Suppressor macrophage treated with lipopolysaccharide for 1 hour (primary cell): ENCODE data around the gene LSG1.
"Not testable (repeated sequence)": the region's sequence is repeated elsewhere in the genome, so short reads cannot be mapped to it uniquely, and the experiment has no call there.

Source experiments
- DNase-seq, 3 donors: peaks; one replicate each; pipeline ENCODE4 v3.0.0-alpha.2; 2020 to 2022

LSG1 gene

GRCh38 chr3:194654443-194654842 lies 17.5 kb downstream of the LSG1 start:
- DNase-seq: peak in 1 of 3 donors; percentile 16

DNA sequence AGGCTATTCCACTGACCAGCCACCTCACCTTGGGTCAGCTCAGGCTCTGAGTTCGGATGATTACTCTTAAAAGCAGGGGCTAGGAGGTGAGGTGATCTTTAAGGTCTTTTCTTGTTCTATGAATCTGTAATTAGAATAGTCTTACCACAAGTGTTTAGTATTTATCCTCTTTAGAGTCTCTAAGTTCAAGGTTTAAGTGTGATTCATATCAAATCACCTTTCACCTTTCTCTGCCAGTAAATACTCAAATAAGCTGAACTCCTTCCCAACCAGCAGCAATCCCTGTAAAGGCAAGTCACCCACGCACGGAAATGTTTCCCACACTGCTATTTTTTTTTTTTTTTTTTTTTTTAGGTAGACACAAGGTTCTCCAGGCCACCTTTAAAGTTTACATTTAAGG lies 24.2 kb downstream of the LSG1 start:
- DNase-seq: no peak

DNA sequence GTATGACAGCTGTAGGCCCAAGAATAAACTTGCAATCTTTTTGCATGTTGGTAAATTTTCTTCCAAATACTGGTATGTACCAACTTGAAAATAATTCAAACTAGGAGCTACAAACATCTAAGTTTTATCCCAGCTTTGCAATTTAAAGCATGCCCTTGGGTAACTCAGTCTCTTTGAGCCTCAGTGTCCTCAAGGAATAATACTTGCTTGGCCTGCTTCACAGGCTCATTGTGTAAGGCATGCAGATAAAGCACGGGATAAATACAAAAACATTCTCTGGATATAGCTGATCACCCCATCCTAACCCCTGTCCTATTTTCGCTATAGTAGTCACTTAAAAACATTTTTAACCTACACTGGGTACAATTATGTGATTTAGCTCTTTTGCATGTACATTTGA lies 29.2 kb downstream of the LSG1 start:
- no peak for DNase-seq

DNA sequence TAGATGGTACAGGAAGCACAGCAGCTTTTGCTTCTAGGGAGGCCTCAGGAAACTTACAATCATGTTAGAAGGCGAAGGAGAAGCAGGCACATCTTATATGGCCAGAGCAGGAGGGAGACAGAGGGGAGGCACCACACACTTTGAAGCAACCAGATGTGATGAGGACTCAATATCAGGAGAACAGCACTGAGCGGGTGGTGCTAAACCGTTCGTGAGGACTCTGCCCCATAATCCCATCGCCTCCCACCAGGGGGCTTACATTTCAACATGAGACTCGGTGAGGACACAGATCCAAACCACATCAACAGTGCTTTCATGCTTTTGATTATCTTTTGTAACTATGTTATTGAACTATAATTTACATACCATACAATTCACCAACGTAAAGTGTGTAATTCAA lies 31.2 kb downstream of the LSG1 start:
- peak in 2 of 3 donors; percentile 10 to 28 for DNase-seq

DNA sequence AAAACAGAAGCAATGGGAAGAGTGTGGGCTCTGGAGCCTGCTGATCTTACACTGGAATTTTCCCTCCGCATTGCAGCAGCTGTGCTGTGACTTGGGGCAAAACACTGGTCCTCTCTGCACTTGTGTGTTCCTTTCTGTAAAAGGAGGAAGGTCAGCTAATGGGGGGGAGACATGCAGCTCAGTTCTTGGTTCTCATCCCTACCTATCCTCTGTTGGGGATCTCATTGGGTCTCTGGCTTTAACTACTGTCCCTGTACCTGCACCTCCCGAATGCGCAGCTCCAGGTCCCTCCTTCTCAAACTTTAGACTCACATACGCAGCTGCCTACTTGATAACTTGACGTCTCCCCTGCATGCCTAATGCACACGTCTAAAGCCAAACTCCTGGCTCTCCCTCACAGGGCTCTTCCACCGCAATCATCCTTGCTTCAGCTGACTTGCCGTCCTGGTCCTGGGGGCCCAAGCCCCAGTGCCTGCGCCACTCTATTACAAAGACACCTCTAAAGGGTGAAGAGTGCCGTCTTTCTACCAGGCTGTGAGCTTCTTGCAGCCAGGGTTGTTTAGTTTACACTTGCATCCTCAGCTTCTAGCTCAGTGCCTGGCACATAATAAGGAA lies 32.9 kb downstream of the LSG1 start:
- no peak for DNase-seq

DNA sequence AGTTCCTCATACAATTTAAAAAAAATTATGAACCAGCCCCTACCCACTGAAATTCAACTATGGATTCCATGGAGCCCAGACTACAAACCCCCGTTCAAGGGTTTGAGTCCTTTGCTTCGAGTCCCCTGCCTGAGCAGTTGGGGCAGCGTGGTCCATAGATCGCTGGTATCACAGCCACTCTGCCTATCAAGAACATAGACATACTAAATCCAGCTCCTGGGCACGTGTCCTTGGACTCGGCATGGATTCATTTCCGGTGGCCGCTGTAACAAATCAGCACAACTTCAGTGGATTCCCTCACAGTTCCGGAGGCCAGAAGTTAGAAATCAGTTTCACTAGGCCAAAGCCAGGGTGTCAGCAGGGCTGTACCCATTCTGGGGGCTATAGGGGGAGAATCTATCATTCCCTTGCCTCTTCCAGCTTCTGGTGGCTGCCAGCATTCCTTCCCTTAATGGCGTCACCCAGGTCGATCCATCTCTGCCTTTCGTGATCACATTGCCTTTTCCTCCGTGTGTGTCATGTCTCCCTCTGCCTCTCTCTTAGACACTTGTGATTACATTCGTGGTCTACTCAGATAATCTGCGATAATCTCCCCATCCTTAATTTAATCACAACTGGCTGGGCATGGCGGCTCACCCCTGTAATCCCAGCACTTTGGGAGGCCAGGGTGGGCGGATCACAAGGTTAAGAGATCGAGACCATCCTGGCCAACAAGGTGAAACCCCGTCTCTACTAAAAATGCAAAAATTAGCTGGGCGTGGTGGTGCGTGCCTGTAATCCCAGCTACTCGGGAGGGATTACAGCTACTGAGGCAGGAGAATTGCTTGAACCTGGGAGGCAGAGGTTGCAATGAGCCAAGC lies 34.2 kb downstream of the LSG1 start:
- no peak for DNase-seq

GRCh38 chr3:194637066-194637465 lies 34.9 kb downstream of the LSG1 start:
- DNase-seq: no peak

DNA sequence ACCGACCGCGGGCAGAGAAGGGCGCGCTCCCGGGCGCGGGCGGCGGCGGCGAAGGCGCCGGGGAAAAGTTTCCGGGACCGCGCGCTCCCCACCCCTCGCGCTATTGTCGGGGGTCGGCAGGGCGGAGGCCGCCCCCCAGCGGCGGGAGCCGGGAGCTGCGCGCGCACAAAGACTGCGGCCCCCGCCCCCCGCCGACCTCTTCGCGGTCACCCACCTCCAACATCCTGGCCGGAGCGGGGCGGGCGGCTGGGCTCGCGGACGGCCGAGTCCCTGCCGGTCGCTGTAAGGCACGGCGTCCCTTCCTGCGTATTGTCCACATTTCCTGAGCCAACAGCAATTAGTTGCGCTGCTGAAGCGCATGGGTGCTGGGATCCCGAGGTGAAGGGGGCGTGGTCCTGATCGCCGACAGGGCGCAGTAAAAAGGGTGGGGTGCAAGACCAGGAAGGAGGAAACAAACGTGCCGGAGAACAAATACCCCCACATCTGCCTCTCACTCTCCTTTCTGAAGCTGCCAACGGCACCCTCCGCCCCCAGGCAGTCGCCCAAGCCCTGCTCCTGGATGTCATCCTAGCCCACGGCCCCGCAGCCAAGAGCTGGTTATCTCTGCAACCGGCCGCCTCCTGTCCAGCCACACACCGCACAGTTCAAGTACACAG lies 38.5 kb downstream of the LSG1 start, which contains the start of gene TMEM44:
Gene TMEM44, minus strand, starts transcription at position 71 of the 656 bp plus-strand sequence. CDS start 204 bp downstream, outside the sequence.
- peak; percentile 73 to 89 (median 75) for DNase-seq

- peak in 2 of 3 donors; percentile 34 to 44 for DNase-seq
These were observed 39.1 kb downstream of the LSG1 start for GRCh38 chr3:194632809-194633348.

- DNase-seq: no peak
These were observed 39.7 kb downstream of the LSG1 start for GRCh38 chr3:194632226-194632808.

GRCh38 chr3:194631696-194632095 lies 40.3 kb downstream of the LSG1 start:
- DNase-seq: no peak

GRCh38 chr3:194630681-194631080 lies 41.3 kb downstream of the LSG1 start:
- DNase-seq: not testable (repeated sequence)

- no peak for DNase-seq
These were observed 47.0 kb downstream of the LSG1 start for GRCh38 chr3:194624956-194625355.

GRCh38 chr3:194623449-194624290 lies 48.3 kb downstream of the LSG1 start:
- DNase-seq: peak; percentile 33 to 53 (median 50)

DNA sequence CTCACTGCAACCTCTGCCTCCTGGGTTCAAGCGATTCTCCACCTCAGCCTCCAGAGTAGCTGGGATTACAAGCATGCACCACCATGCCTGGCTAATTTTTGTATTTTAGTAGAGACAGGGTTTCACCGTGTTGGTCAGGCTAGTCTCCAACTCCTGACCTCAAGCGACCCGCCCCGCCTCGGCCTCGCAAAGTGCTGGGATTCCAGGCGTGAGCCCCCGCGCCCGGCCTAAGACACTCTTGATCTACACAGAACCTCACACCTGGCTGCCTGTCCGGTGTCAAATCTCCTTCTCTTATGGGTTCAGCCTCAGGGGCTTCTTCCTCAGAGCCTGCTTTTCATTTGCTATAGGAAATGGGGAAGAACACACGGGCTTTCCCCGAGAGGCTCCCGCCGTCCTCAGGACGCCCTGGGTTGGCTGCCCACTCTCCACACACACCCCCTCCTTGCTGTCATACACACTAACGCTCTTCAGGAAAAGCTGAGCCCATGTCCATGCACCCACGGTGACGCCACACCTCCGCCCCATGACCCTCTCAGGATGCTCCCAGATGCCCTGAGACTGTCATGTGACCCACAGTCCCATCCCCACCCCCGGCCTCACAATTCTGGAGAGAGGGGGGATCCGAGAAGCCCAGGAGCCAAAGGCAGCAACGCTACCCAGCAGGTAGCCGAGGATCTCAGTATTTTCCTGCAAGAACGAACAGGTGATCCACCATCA lies 49.2 kb downstream of the LSG1 start:
- peak; percentile 21 to 48 (median 45) for DNase-seq

- DNase-seq: no peak
These were observed 50.0 kb downstream of the LSG1 start for GRCh38 chr3:194621947-194622346.

- peak; percentile 51 to 69 (median 54) for DNase-seq
These were observed 51.8 kb downstream of the LSG1 start for GRCh38 chr3:194620196-194620595.

- no peak for DNase-seq
These were observed 52.2 kb downstream of the LSG1 start for GRCh38 chr3:194619741-194620140.

GRCh38 chr3:194618858-194619608 lies 53.0 kb downstream of the LSG1 start:
- no peak for DNase-seq

- DNase-seq: no peak
These were observed 54.2 kb downstream of the LSG1 start for GRCh38 chr3:194617827-194618226.
